Aorta (tissue), 5 donors: ENCODE measurements around the gene C19orf53. TPM values are rescaled to one million over a fixed set of nuclear protein-coding genes. Genes with fewer than 3 reads are reported as not detected.

Source experiments
- ATAC-seq: fragments of 200-7000 bp; cut with Tn5 transposase; one replicate; pipeline ENCODE4 v1.9.1; 2022; ENCODE audit warnings: moderate library complexity; ENCODE audit not compliant: low FRiP score
- DNase-seq, 2 donors: peaks; one replicate each; pipeline ENCODE4 v3.0.0-alpha.2; 2020
- H3K27ac ChIP-seq, 2 donors: one replicate each; pipeline ENCODE4 v1.5.1; 2013; ENCODE audit warnings: low read length in 2 of 2, mild to moderate bottlenecking in 2 of 2, moderate library complexity in 2 of 2, control low read depth in 1 of 2, inconsistent platforms in 1 of 2, low read depth in 1 of 2
- H3K27me3 ChIP-seq, 2 donors: one replicate each; pipeline ENCODE4 v1.6.1; 2013; ENCODE audit warnings: control low read depth in 1 of 2, low read length in 1 of 2, mild to moderate bottlenecking in 1 of 2, moderate library complexity in 1 of 2; ENCODE audit not compliant: insufficient read depth in 2 of 2, control insufficient read depth in 1 of 2
- H3K36me3 ChIP-seq, 2 donors: one replicate each; pipeline ENCODE4 v1.6.1; 2013; ENCODE audit warnings: control low read depth in 1 of 2, low read length in 1 of 2, mild to moderate bottlenecking in 1 of 2; ENCODE audit not compliant: insufficient read depth in 2 of 2, control insufficient read depth in 1 of 2
- H3K4me1 ChIP-seq, 2 donors: one replicate each; pipeline ENCODE4 v1.6.1; 2013; ENCODE audit warnings: low read length in 2 of 2, control low read depth in 1 of 2, mild to moderate bottlenecking in 1 of 2, moderate library complexity in 1 of 2; ENCODE audit not compliant: insufficient read depth in 2 of 2, control insufficient read depth in 1 of 2
- H3K4me3 ChIP-seq, 2 donors: one replicate each; pipeline ENCODE4 v1.5.1; 2013; ENCODE audit warnings: low read length in 2 of 2, control low read depth in 1 of 2, mild to moderate bottlenecking in 1 of 2
- H3K9me3 ChIP-seq: one replicate; pipeline ENCODE4 v1.6.1; 2013; ENCODE audit warnings: mild to moderate bottlenecking, low read length; ENCODE audit not compliant: control insufficient read depth
- WGBS, 2 donors: extraction: QIAGEN DNeasy Blood & Tissue Kit; methylation state at CpG; one replicate each; pipeline ENCODE4 v1.1.7; 2013; 5-methylcytosine and 5-hydroxymethylcytosine counted together
- intact Hi-C, 2 donors: fragments of 100-400 bp; cut with DNase I; formaldehyde crosslinking; loops; one replicate each; pipeline versions ENCODE4 v1.14.2 to v1.15.0; 2022
- polyA plus RNA-seq, 2 donors: library from polyadenylated mRNA; stranded (reverse); fragments of 200-250 nt; gene quantifications; one replicate each; pipeline ENCODE4 v1.2.3, GENCODE V29; 2013
- total RNA-seq, 2 donors: library from RNA; stranded (reverse); fragmentation: NEBNext Ultra II Directional; extraction: Animal tissue kit (Norgen Biotek cat#: 25700); gene quantifications; one replicate each; pipeline ENCODE4 v1.2.1, GENCODE V29; 2021
- donor health status: healthy with polysubstance abuse.
- donor health status: Bipolar disorder and iron deficiency.
- donor health status: DM: no; HTN: no; CAD: no.
- donor health status: DM: no; HTN: no; CAD: no.
- donor health status: DM: yes; HTN: yes; CAD: no.

Gene C19orf53
- total and polyA plus RNA-seq, 4 donors: 57.8 to 172 (median 82.6) TPM

DNA sequence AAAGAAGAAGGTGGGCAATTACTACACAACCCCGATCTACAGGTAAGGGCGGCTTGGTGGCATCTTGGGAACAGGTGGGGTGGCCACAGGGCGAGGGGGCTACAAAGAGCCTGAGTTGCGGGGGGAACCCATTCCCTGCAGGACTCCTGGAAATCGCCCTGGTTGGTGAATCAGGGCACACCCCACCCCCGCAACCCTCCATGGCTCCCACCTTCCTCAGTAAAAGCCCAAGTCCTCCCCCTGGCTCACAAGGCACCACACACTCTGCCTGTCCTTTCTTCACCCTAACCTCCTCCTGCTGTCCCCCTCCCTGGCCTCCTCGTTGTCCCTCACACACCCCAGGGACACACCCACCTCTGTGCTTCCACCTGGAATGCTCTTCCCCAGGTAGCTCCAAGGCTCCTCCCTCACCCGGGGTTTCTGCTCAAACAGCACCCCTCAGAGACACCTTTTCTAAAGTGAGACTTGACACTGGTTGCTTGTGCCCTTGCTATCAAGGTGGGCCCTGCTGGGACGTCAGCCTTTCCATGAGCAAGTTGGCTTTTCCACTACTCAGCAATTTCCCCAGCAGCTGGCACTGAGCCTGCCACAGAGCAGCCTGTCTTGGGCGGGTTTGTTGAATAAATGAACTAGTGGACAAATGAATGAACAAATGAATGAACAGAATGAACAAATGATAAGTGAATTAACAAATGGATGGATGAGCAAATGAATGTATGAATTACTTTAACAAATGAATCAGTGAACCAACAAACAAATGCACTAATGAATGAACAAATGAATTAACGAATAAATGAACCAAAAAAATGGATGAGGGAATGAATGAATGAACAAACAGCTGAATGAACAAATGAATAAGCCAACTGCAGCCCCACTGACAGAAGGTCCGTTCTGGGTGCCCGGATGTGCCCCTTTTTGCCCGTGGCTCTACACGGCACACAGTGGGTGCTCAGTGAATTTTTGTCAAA lies 16.2 kb upstream of the C19orf53 start:
- WGBS, 2 donors: 84 to 87% methylated on average over 15 of the region's 15 CpGs
- intact Hi-C loops: no loop called here
- peaks cover 0 to 22% of the 10 kb centered on the region in 2 donors for H3K36me3 ChIP-seq

DNA sequence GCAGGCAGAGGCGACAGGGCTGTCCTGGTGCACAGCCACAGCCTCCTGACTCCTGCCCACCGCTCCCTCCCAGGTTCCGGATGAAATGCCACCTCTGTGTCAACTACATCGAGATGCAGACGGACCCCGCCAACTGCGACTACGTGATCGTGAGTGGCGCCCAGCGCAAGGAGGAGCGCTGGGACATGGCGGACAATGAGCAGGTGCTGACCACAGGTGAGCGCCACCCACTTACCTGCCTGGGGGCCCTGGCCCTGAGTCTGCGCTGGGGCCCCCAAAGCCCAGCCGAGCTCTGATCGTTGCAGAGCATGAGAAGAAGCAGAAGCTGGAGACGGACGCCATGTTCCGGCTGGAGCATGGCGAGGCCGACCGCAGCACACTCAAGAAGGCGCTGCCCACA lies 15.5 kb upstream of the C19orf53 start:
- Histone ChIP-seq H3K4me3 (no peak overlapping the region), H3K9me3 (no peaks in the 10 kb centered on the region), H3K4me1 (no peaks in the 10 kb centered on the region), H3K27me3 (no peaks in the 10 kb centered on the region), H3K36me3 (peaks cover 0 to 22% of the 10 kb centered on the region in 2 donors), H3K27ac (no peak overlapping the region)
- ATAC-seq: no peak
- intact Hi-C loops: no loop called here
- no peak for DNase-seq
- WGBS, 2 donors: 95% methylated on average over 24 of the region's 24 CpGs

More for the DNA sequence above, 16.2 kb upstream of the C19orf53 start:
- no peaks in the 10 kb centered on the region for H3K27me3 ChIP-seq
- H3K4me1 ChIP-seq: no peaks in the 10 kb centered on the region
- H3K9me3 ChIP-seq: no peaks in the 10 kb centered on the region
- H3K4me3 ChIP-seq: no peak overlapping the region
- no peak for DNase-seq
- no peak overlapping the region for H3K27ac ChIP-seq
- ATAC-seq: no peak

DNA sequence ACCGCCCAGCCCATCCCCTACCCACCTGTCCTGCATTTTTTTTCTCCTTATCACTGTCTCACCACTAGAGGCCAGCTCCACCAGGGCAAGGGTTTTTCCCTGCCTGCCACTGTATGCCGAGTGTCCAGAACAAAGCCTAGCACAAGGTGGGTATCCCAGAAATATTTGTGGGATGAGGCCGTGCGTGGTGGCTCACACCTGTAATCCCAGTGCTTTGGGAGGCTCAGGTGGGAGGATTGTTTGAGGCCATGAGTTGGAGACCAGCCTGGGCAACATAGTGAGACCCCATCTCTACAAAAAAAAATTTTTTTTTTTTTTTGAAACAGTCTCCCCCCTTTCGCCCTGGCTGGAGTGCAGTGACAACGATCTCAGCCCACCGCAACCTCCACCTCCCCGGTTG lies 12.8 kb upstream of the C19orf53 start:
- no peaks in the 10 kb centered on the region for H3K27me3 ChIP-seq
- H3K27ac ChIP-seq: no peak overlapping the region
- no peak for DNase-seq
- H3K36me3 ChIP-seq: peaks cover 0 to 13% of the 10 kb centered on the region in 2 donors
- no peaks in the 10 kb centered on the region for H3K4me1 ChIP-seq
- ATAC-seq: no peak
- 84 to 96% methylated on average over 8 of the region's 8 CpGs for WGBS, 2 donors
- H3K4me3 ChIP-seq: no peak overlapping the region
- H3K9me3 ChIP-seq: no peaks in the 10 kb centered on the region
- intact Hi-C loops: no loop called here

DNA sequence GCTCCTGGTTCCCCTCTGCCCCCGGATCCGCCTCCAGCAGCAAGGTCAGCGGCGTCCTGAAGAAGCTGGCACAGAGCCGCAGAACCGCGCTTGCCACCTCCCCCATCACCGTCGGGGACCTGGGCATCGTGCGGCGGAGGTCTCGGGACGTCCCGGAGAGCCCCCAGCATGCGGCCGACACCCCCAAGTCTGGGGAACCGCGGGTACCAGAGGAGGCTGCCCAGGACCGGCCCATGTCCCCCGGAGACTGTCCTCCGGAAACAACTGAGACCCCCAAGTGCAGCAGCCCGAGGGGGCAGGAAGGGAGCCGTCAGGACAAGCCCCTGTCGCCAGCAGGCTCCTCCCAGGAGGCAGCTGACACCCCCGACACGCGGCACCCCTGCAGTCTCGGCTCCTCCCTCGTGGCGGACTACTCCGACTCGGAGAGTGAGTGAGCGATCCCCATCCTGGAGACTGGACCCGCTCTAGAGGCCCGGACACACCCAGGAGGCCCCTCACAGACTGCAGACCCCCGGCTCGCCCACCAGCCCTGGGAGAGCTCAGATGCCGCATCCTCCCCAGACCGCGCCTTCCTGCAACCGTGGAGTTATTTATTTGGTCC lies 11.5 kb upstream of the C19orf53 start:
- Histone ChIP-seq H3K9me3 (no peaks in the 10 kb centered on the region), H3K27me3 (no peaks in the 10 kb centered on the region), H3K4me1 (no peaks in the 10 kb centered on the region), H3K36me3 (peaks cover 0 to 12% of the 10 kb centered on the region in 2 donors), H3K4me3 (no peak overlapping the region), H3K27ac (no peak overlapping the region)
- intact Hi-C loops: no loop called here
- ATAC-seq: no peak
- DNase-seq: no peak
- 88 to 89% methylated on average over 42 of the region's 42 CpGs for WGBS, 2 donors

DNA sequence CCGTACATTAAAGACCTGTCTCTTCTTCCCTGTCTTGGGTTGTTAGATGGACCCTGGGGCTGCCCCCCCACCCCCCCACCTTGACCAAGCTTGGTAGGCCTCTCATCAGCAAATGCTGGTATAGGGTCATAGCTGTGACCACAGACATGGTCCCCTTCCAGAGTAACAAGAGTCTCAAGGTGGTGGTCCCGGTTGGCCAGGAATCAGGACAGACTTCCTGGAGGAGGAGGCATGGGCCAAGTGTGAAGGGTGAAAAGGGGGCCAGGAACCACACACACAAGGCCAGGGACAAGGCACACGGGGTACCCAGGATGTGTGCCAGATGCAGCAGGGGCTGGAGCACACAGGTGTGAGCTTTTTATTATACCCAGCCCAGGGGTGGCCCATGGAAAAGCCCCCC lies 11.0 kb upstream of the C19orf53 start:
- intact Hi-C loops: no loop called here
- DNase-seq (no peak), ATAC-seq (no peak)
- peaks cover 0 to 12% of the 10 kb centered on the region in 2 donors for H3K36me3 ChIP-seq
- WGBS, 2 donors: 80 to 90% methylated on average over 3 of the region's 3 CpGs
- H3K27me3 ChIP-seq: no peaks in the 10 kb centered on the region
- H3K4me1 ChIP-seq: no peaks in the 10 kb centered on the region
- H3K4me3 ChIP-seq: no peak overlapping the region
- H3K9me3 ChIP-seq: no peaks in the 10 kb centered on the region
- no peak overlapping the region for H3K27ac ChIP-seq

DNA sequence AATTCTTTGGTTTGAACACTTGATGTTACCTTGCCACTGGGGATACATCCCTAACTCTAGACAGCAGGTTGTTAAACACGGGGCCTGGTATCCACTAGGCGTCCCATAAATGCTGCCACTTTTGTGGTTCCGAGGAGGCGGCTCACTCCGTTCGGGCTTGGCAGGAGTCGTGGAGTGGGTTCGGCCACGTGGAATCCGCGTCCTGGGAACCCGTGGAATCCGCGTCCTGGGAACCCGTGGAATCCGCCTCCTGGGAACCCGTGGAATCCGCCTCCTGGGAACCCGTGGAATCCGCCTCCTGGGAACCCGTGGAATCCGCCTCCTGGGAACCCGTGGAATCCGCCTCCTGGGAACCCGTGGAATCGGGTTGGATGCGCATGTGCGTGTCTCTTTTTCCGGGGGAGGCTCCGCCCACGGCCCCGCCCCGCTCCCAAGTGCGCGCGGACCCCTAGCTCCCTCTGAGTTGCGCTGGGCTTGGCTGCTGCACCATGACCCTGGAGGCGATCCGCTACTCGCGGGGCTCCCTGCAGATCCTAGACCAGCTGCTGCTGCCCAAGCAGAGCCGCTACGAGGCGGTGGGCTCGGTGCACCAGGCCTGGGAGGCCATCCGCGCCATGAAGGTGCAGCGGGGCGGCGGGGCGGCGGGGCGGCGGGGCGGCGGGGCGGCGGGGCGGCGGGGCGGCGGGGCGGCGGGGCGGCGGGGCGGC lies 10.0 kb upstream of the C19orf53 start, which contains the start of gene MRI1:
Gene MRI1 (plus strand): TSS at position 422 of the 707 bp plus-strand sequence. CDS start 67 bp downstream, at position 489.
- ATAC-seq: peak; percentile 91
- intact Hi-C loops: no loop called here
- peak within 1 kb of the TSS; percentile 66 to 78 for H3K4me3 ChIP-seq
- peaks cover 0 to 6% of the 10 kb centered on the region in 2 donors for H3K36me3 ChIP-seq
- 0 to 15% methylated on average over 40 to 67 of the region's 67 CpGs for WGBS, 2 donors
- no peaks in the 10 kb centered on the region for H3K9me3 ChIP-seq
- no peaks in the 10 kb centered on the region for H3K4me1 ChIP-seq
- peak; percentile 84 to 94 for DNase-seq
- peak within 1 kb of the TSS in 1 of 2 donors; percentile 19 for H3K27ac ChIP-seq
- H3K27me3 ChIP-seq: no peaks in the 10 kb centered on the region

DNA sequence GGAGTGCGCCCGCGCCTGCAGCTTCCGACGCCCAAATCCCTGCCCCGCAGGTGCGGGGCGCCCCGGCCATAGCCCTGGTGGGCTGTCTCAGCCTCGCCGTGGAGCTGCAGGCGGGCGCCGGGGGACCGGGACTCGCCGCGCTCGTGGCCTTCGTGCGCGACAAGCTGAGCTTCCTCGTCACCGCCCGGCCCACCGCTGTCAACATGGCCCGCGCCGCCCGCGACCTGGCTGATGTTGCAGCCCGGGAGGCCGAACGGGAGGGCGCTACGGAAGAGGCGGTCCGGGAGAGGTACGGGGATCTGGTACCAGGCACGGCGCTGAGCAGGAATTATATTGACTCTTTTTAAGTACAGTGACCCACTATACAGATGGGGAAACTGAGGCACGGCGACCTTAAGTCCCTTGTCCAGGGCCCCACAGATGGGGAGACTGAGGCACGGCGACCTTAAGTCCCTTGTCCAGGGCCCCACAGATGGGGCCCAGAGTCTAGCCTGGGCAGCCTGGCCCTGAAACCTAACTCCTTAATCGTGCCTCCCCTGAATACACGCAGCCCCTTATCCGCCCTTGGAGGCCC lies 9.3 kb upstream of the C19orf53 start:
- peak overlapping the region in 1 of 2 donors; percentile 13 for H3K27ac ChIP-seq
- peaks cover 0 to 6% of the 10 kb centered on the region in 2 donors for H3K36me3 ChIP-seq
- DNase-seq: peak in 1 of 2 donors; percentile 84
- WGBS, 2 donors: 1 to 3% methylated on average over 41 to 48 of the region's 48 CpGs
- ATAC-seq: peak; percentile 47
- intact Hi-C loops: no loop called here
- H3K4me3 ChIP-seq: peak overlapping the region; percentile 66 to 78
- no peaks in the 10 kb centered on the region for H3K27me3 ChIP-seq
- H3K4me1 ChIP-seq: no peaks in the 10 kb centered on the region
- no peaks in the 10 kb centered on the region for H3K9me3 ChIP-seq

DNA sequence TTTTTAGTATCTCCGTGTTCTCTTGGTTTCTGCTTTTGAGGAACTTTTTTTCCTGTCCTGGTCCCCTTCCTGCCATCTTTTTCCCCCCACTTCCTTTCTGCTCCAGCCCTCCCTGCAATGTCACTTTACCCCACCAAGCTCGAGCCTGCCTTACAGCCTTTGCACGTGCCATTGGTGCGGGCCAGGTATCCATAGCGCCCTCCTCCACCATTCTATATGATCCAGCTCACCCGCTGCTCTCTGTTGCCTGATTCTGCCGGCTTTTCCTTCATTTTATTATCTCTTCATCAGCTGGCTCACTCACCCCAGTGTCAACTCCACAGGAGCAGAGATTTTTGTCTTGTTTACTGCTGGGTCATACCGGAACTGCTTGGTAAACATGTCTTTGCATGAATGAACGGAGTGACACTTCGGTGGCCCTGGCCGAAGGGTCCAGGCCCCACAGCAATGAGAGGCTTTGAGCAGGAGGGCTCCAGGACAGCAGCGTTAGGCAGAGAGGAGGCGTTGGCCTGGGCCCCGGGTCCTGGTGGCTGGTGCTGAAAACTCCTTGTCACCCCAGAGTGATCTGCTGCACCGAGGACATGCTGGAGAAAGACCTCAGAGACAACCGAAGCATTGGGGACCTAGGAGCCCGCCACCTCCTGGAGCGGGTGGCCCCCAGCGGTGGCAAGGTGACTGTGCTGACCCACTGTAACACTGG lies 8.7 kb upstream of the C19orf53 start:
- Histone ChIP-seq H3K4me1 (no peaks in the 10 kb centered on the region), H3K27ac (no peak overlapping the region), H3K9me3 (no peaks in the 10 kb centered on the region), H3K4me3 (peak overlapping the region in 1 of 2 donors; percentile 66), H3K27me3 (no peaks in the 10 kb centered on the region), H3K36me3 (peaks cover 0 to 6% of the 10 kb centered on the region in 2 donors)
- DNase-seq: no peak
- no peak for ATAC-seq
- intact Hi-C loops: no loop called here
- 39 to 64% methylated on average over 19 of the region's 19 CpGs for WGBS, 2 donors
